GM19452 (cell line): Measurements from ENCODE around the gene PDZD8.
A peak's percentile ranks its signal among the peaks of the same experiment; 100 is the strongest.
"Not testable (repeated sequence)": the region's sequence is repeated elsewhere in the genome, so short reads cannot be mapped to it uniquely, and the experiment has no call there.

Source experiments
- ATAC-seq: cut with Tn5 transposase; IDR thresholded peaks from one replicate; pipeline ENCODE4 v1.9.1; 2021; ENCODE audit not compliant: unreplicated experiment

Gene PDZD8

DNA sequence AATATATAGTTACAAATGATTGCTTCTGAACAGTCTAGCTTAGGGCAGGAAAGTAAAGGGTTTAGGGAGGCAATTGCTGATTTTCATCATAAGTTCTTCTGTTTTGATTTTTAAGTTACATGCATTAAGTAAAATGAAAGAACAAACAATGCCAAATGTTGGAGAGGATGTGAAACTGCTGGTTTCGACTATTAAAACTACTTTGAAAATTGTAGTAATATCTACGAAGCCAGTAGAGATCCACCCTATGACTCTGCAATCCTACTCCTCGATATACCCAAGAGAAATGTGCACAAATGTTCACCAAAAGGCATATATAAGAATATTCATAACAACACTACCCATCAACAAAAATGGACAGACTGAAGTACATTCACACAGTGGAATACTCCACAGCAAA lies 24.3 kb downstream of the PDZD8 start:
- peak; percentile 87 for ATAC-seq

DNA sequence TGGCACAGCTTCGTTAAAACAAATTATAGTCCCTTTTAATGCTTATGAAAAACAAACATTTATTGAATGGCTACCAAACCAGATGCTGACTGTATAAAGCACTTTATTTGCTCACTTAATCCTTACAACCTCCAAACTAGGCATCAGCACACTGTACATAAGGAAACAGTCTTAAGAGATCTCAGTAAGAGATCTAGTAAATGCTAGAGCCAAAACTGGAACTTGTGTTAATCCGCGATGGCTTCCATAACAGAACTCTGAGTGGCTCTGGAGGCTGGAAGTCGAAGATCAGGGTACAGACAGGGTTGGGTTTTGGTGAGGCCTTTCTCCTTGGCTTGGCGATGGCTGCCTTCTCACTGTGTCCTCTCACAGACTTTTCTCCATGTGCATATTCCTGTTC lies 27.0 kb downstream of the PDZD8 start:
- ATAC-seq, result no peak

DNA sequence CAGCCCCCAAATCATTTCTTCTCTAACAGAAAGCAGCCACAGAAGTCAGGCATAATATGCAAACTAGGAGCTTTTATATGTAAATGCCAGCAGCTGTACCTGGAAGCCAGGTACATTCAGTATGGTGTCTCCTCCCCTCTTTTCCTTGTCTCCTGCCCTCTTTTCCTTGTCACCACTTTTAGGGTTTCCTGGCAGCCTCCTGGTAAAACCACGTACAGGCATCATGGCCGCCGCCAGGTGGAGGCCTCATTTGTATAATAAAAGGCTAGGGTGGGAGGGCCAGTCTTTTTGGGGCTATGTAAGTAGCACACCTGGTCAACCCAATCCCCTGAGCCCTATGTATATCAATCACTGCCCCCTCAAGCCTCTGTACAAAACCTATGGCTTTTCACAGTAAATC lies 28.7 kb downstream of the PDZD8 start:
- no peak for ATAC-seq

DNA sequence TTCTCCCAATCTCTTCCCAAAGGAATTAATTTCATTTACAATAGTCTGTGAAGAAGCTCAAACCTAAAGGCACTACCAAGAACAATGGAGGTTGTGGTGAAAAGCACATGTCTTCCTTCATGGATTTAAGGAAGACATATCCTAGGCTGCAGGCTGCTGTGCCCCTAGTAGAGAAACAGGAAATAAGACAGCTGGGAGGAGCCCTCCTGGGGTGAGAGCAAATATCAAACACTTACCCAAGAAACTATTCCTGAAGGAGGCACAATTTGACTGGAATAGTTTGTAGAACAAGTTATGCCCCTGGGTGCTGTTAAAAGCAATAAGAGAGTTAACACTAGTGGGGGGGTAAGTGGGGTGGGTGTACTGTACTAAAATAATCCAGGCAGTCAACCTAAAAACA lies 30.1 kb downstream of the PDZD8 start:
- no peak for ATAC-seq

DNA sequence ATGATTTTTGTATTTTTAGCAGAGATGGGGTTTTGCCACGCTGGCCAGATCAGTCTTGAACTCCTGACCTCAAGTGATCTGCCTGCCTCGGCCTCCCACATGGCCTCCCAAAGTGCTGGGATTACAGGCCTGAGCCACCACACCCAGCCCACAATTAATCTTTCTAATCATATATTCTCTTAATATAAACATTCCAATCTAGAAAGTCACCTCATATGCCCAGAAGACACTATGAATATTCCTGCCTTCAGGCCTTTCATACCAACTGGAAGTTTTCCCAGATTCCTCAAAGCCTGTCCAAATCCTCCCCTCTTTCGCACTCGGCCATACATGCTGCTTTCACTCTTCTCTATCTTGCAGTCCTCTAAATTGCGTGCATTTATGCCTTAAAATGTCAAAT lies 32.6 kb downstream of the PDZD8 start:
- no peak for ATAC-seq

DNA sequence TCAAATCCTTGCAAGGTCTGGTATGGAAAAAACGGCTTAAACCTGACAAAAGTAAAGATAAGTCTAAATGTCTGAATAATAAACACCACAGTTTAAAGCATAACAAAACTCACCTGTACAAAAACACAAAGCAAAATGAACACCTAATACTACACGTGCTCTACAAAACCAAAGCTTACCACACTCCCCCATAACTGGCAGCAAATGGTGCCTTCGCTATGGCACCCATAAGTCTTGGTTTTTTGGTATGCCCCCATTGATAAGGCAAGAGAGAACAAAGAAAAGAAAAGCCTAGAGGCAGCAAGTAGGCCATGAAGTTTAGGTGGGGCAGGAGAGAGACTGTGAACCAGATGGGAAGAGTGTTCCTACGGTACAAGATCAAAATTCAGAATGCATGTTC lies 34.2 kb downstream of the PDZD8 start:
- no peak for ATAC-seq

GRCh38 chr10:117339979-117340378 lies 35.3 kb downstream of the PDZD8 start:
- no peak for ATAC-seq

DNA sequence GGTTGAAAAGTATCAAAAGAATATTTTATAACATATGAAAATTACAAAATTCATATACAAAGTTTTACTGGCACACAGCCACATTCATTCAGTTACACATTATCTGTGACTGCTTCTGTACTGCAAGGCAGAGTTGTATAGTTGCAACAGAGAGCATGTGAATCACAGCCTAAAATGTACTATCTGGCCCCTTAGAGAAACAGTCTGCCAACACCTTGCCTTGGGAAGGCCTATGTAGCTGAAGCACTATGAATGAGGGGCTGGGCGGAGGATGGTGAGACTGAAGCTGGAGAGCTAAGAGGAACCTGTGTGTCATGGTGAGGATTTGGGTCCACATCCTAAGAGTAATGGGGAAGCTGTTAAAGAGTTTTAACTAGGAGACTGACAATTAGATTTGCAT lies 35.7 kb downstream of the PDZD8 start:
- ATAC-seq, result no peak

DNA sequence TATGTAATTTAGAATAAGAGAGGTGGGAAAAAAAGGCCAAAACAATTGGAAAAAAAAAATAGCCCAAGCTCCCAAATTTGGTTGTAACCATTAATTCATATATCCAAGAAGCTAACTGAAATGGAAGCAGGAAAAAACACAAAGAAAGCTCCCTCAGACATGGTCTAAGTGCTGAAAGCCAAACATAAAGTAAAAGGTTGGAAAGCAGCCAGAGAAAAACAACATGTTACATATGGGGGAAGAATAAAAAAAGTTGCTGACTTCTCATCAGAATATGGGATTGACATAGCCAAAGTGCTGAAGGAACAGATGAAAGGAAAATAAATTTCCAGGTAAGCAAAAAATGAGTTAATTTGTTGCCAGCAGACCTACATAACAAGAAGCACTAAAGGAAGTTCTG lies 40.3 kb downstream of the PDZD8 start:
- no peak for ATAC-seq

DNA sequence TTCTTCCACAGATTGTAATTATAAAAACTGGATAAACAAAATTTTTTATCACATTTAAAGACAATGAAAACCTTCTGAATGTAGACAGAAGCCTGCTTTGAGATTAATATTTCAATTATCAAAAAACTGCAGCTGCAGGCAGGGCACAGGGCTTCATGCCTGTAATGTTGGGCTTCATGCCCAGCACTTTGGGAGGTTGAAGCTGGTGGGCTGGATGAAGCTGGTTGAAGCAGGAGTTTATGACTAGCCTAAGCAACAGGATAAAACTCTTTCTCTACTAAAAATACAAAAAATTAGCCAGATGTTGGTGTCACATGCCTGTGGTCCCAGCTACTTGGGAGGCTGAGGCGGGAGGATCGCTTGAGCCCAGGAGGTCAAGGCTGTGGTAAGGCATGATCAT lies 41.2 kb downstream of the PDZD8 start:
- no peak for ATAC-seq

DNA sequence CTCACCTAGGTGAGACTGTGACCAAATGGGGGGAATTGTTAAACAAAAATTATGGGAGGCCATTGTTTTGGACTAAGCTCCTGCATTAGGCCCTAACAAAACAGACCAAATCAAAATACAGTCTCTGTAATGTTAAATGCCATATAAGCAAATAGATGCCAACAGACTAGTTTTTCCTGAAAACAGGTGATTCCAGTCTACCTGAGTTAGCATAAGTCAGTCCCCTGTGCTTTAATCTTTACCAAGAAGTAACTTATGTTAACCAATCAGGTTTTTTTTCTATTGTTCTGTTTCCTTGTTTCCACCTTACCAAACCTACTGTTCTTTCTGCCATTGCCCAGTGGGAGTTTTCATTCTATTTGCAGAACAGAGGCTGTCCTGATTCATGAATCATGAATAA lies 48.0 kb downstream of the PDZD8 start:
- ATAC-seq, result no peak

DNA sequence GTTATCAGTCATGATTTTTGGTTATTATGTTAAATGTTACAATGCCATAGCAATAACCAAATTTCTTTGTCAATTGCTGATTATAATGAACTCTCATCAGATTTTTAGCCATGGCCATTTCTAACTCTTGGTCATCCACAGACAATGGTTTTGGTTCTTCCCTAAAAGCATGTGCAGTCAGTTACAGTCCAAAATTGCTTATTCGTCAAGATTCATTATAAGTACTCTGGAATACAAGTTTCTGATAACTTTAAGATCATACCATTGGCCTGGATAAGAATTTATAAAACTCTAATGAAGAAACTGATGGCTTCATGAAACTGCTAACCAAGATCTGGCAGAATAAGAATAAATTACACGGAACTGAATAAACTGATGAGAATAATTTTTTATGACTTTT lies 50.9 kb downstream of the PDZD8 start:
- ATAC-seq, result no peak

DNA sequence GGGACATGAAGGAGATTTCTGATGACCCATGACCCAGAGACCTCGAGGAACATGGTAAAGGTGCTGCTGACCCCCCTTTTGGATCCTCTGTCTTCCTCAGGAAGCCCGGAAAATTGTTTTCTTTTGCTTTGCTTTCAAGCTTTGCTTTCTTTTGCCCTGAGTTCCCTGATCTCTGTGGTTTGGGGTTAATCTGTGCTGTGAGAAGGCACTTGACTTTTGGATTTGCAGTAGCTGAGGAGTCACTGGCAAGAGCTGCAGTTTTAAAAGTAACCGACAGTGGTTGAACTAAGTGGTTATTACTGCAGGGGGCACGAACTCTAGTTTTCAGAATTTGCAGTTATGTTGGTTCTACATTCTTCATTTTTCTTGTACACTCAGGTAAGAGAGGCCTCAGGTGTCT lies 53.0 kb downstream of the PDZD8 start:
- no peak for ATAC-seq

DNA sequence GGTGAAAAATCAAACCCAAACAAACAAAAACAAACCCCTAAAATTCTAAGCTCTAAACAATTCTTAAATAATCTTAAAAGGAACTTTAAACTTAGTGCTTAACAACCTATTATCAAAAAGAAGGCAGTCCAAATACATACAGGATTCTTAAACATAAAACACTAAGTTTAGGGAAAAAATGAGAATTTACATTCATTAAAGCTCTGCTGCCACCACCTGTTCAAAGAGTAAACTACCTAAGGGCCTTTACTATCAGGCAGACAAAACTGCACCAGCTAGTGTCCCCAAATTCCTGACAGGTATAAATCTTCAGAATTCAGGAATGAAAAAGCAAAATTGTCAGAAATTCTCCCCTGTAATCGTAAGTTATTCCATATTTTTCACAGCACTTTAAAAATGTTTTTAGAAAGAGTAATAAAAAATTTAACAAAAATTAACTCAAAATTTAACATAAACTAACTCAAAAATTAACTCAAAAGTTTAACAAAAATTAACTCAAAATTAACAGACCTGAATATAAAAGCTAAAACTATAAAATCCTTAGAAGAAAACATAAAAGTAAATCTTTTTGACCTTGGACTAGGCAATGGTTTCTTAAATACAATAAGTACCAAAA lies 55.1 kb downstream of the PDZD8 start:
- ATAC-seq, result peak; percentile 75

DNA sequence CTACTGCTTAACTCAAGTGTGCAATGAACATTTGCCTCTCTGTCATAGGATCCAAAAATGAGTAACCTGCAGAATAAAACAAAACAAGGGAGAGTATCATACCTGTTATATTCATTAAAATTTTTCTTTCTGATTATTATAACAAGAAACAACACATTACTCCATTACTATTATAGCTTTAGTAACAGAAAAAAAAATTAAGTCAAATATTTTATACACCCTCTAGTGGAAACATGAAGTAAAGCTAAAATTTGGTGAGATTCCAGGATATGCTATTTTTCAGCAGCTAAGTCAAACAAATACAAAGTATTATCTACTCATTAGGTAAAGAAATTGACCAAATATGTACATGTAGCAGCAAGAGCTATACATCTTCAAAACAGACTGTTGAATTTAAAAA lies 56.3 kb downstream of the PDZD8 start:
- ATAC-seq, result no peak

GRCh38 chr10:117316701-117317100 lies 58.5 kb downstream of the PDZD8 start:
- no peak for ATAC-seq

DNA sequence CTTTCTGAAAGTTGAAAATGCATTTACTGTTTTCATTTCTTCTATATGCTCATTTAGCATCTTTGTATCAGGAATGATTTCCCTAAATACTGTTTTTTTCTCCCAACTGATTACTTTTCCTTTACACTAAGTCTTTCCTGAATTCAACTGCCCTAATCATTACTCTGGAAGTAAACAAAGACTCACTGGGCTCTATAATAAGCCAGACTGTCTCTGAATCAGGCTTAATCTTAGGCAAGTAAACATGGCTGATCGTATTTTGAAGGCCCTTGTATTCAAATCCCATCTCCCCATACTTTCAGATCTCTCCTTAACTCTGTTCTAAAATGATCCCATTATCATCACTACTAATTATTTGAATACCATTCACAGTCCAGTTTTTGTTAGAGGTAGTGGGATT lies 61.6 kb downstream of the PDZD8 start:
- no peak for ATAC-seq

DNA sequence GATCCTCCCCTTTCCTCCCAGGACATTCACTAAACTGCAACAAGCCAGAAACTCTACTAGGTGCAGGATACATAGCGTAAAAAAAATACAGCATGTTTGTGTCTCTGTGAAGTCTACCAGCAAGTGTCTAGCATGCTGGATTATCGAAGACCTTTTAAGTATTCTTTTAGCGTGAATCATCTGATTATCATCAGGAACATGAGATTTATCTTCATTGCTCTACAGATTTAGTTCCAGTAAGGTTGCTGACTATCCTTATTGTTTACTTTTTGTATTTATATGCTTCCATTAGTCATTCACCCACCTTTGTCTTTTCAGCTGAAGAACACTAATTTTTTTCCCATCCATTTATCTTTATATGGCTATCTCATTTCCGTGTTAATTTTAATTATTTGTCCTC lies 62.8 kb downstream of the PDZD8 start:
- ATAC-seq, result no peak

- no peak for ATAC-seq
Observed at GRCh38 chr10:117311261-117311660, 64.0 kb downstream of the PDZD8 start.

- ATAC-seq, result no peak
Observed at GRCh38 chr10:117306674-117307073, 68.6 kb downstream of the PDZD8 start.

- ATAC-seq, result not testable (repeated sequence)
Observed at GRCh38 chr10:117303451-117303850, 71.8 kb downstream of the PDZD8 start.

DNA sequence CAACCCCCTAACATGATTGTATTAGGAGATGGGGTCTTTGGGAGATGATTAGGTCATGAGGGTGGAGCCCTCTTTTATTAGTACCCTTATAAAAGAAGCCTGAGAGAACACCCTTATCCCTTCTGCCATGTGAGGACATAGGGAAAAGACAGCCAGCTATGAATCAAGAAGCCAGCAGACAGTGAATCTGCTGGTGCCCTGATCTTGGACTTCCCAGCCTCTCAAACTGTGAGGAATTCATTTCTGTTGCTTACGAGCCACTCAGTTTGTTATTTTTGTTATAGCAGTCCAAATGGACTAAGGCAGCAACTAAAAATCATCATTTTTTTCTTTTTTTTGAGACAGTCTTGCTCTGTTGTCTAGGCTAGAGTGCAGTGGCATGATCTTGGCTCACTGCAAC lies 74.6 kb downstream of the PDZD8 start:
- no peak for ATAC-seq

DNA sequence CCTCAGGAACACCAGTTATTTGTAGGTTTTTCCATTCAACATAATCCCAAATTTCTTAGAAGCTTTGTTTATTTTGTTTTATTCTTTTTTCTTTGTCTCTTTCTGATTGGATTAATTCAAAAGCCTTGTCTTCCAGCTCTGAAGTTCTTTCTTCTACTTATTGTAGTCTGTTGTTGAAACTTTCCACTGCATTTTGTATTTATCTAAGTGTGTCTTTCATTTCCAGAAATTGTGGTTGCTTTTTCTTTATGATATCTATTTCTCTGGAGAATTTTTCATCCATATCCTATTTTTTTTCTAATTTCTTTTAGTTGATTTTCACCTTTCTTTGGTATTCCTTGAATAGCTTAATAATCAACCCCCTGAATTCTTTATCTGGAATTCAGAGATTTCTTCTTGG lies 75.8 kb downstream of the PDZD8 start:
- ATAC-seq, result no peak

- ATAC-seq, result no peak
Observed at GRCh38 chr10:117298219-117298618, 77.0 kb downstream of the PDZD8 start.
